Measurements from ENCODE around the gene EXPH5.

The EXPH5 gene

GRCh38 chr11:108568195-108568858, 25.2 kb downstream of the EXPH5 start:
- Histone ChIP-seq H3K27me3 (ENCODE audit: control insufficient read depth in 2 of 2, insufficient read depth in 2 of 2, low read length in 2 of 2) (no peaks in the 10 kb centered on the region), H3K4me1 (ENCODE audit: control insufficient read depth in 2 of 2, insufficient read depth in 2 of 2, low read length in 2 of 2) (peaks cover 3 to 21% of the 10 kb centered on the region in 2 donors), H3K27ac (ENCODE audit: low read depth in 2 of 2, low read length in 2 of 2) (no peak overlapping the region), H3K9me3 (ENCODE audit: control insufficient read depth in 2 of 2, low read length in 2 of 2) (no peaks in the 10 kb centered on the region), H3K9ac (ENCODE audit: low read depth in 1 of 2, low read length in 2 of 2) (no peak overlapping the region), H3K36me3 (ENCODE audit: control insufficient read depth in 2 of 2, insufficient read depth in 2 of 2, low read length in 2 of 2) (peaks cover 0 to 2% of the 10 kb centered on the region in 2 donors), H3K4me3 (ENCODE audit: low read length in 2 of 2) (no peak overlapping the region)

GRCh38 chr11:108565653-108566052, 27.9 kb downstream of the EXPH5 start:
- Histone ChIP-seq H3K4me3 (ENCODE audit: low read length in 2 of 2) (no peak overlapping the region), H3K36me3 (ENCODE audit: control insufficient read depth in 2 of 2, insufficient read depth in 2 of 2, low read length in 2 of 2) (peaks cover 0 to 2% of the 10 kb centered on the region in 2 donors), H3K27me3 (ENCODE audit: control insufficient read depth in 2 of 2, insufficient read depth in 2 of 2, low read length in 2 of 2) (no peaks in the 10 kb centered on the region), H3K9me3 (ENCODE audit: control insufficient read depth in 2 of 2, low read length in 2 of 2) (no peaks in the 10 kb centered on the region), H3K4me1 (ENCODE audit: control insufficient read depth in 2 of 2, insufficient read depth in 2 of 2, low read length in 2 of 2) (peaks cover 3 to 9% of the 10 kb centered on the region in 2 donors), H3K9ac (ENCODE audit: low read depth in 1 of 2, low read length in 2 of 2) (no peak overlapping the region), H3K27ac (ENCODE audit: low read depth in 2 of 2, low read length in 2 of 2) (no peak overlapping the region)

GRCh38 chr11:108562746-108563581, 30.6 kb downstream of the EXPH5 start:
- no peaks in the 10 kb centered on the region for H3K27me3 ChIP-seq (ENCODE audit: control insufficient read depth in 2 of 2, insufficient read depth in 2 of 2, low read length in 2 of 2)
- no peak overlapping the region for H3K27ac ChIP-seq (ENCODE audit: low read depth in 2 of 2, low read length in 2 of 2)
- H3K4me3 ChIP-seq (ENCODE audit: low read length in 2 of 2) = no peak overlapping the region
- no peak overlapping the region for H3K9ac ChIP-seq (ENCODE audit: low read depth in 1 of 2, low read length in 2 of 2)
- peaks cover 0 to 2% of the 10 kb centered on the region in 2 donors for H3K36me3 ChIP-seq (ENCODE audit: control insufficient read depth in 2 of 2, insufficient read depth in 2 of 2, low read length in 2 of 2)
- H3K9me3 ChIP-seq (ENCODE audit: control insufficient read depth in 2 of 2, low read length in 2 of 2) = no peaks in the 10 kb centered on the region
- H3K4me1 ChIP-seq (ENCODE audit: control insufficient read depth in 2 of 2, insufficient read depth in 2 of 2, low read length in 2 of 2) = no peaks in the 10 kb centered on the region

- H3K27me3 ChIP-seq (ENCODE audit: control insufficient read depth in 2 of 2, insufficient read depth in 2 of 2, low read length in 2 of 2) = no peaks in the 10 kb centered on the region
- H3K9ac ChIP-seq (ENCODE audit: low read depth in 1 of 2, low read length in 2 of 2) = no peak overlapping the region
- H3K4me3 ChIP-seq (ENCODE audit: low read length in 2 of 2) = no peak overlapping the region
- H3K4me1 ChIP-seq (ENCODE audit: control insufficient read depth in 2 of 2, insufficient read depth in 2 of 2, low read length in 2 of 2) = no peaks in the 10 kb centered on the region
- H3K27ac ChIP-seq (ENCODE audit: low read depth in 2 of 2, low read length in 2 of 2) = no peak overlapping the region
- no peaks in the 10 kb centered on the region for H3K36me3 ChIP-seq (ENCODE audit: control insufficient read depth in 2 of 2, insufficient read depth in 2 of 2, low read length in 2 of 2)
- H3K9me3 ChIP-seq (ENCODE audit: control insufficient read depth in 2 of 2, low read length in 2 of 2) = no peaks in the 10 kb centered on the region
Measured at GRCh38 chr11:108561535-108561991, 32.0 kb downstream of the EXPH5 start.

- Histone ChIP-seq H3K4me1 (ENCODE audit: control insufficient read depth in 2 of 2, insufficient read depth in 2 of 2, low read length in 2 of 2) (no peaks in the 10 kb centered on the region), H3K4me3 (ENCODE audit: low read length in 2 of 2) (no peak overlapping the region), H3K27me3 (ENCODE audit: control insufficient read depth in 2 of 2, insufficient read depth in 2 of 2, low read length in 2 of 2) (no peaks in the 10 kb centered on the region), H3K9ac (ENCODE audit: low read depth in 1 of 2, low read length in 2 of 2) (no peak overlapping the region), H3K27ac (ENCODE audit: low read depth in 2 of 2, low read length in 2 of 2) (no peak overlapping the region), H3K36me3 (ENCODE audit: control insufficient read depth in 2 of 2, insufficient read depth in 2 of 2, low read length in 2 of 2) (no peaks in the 10 kb centered on the region), H3K9me3 (ENCODE audit: control insufficient read depth in 2 of 2, low read length in 2 of 2) (no peaks in the 10 kb centered on the region)
Measured at GRCh38 chr11:108559904-108560303, 33.7 kb downstream of the EXPH5 start.

GRCh38 chr11:108559340-108559739, 34.2 kb downstream of the EXPH5 start:
- H3K4me1 ChIP-seq (ENCODE audit: control insufficient read depth in 2 of 2, insufficient read depth in 2 of 2, low read length in 2 of 2) = no peaks in the 10 kb centered on the region
- H3K27ac ChIP-seq (ENCODE audit: low read depth in 2 of 2, low read length in 2 of 2) = no peak overlapping the region
- no peak overlapping the region for H3K4me3 ChIP-seq (ENCODE audit: low read length in 2 of 2)
- no peaks in the 10 kb centered on the region for H3K27me3 ChIP-seq (ENCODE audit: control insufficient read depth in 2 of 2, insufficient read depth in 2 of 2, low read length in 2 of 2)
- no peak overlapping the region for H3K9ac ChIP-seq (ENCODE audit: low read depth in 1 of 2, low read length in 2 of 2)
- H3K36me3 ChIP-seq (ENCODE audit: control insufficient read depth in 2 of 2, insufficient read depth in 2 of 2, low read length in 2 of 2) = no peaks in the 10 kb centered on the region
- H3K9me3 ChIP-seq (ENCODE audit: control insufficient read depth in 2 of 2, low read length in 2 of 2) = no peaks in the 10 kb centered on the region

GRCh38 chr11:108558222-108558621, 35.3 kb downstream of the EXPH5 start:
- Histone ChIP-seq H3K4me1 (ENCODE audit: control insufficient read depth in 2 of 2, insufficient read depth in 2 of 2, low read length in 2 of 2) (no peaks in the 10 kb centered on the region), H3K9ac (ENCODE audit: low read depth in 1 of 2, low read length in 2 of 2) (no peak overlapping the region), H3K36me3 (ENCODE audit: control insufficient read depth in 2 of 2, insufficient read depth in 2 of 2, low read length in 2 of 2) (no peaks in the 10 kb centered on the region), H3K27me3 (ENCODE audit: control insufficient read depth in 2 of 2, insufficient read depth in 2 of 2, low read length in 2 of 2) (no peaks in the 10 kb centered on the region), H3K9me3 (ENCODE audit: control insufficient read depth in 2 of 2, low read length in 2 of 2) (no peaks in the 10 kb centered on the region), H3K4me3 (ENCODE audit: low read length in 2 of 2) (no peak overlapping the region), H3K27ac (ENCODE audit: low read depth in 2 of 2, low read length in 2 of 2) (no peak overlapping the region)

GRCh38 chr11:108556019-108556418, 37.5 kb downstream of the EXPH5 start:
- no peaks in the 10 kb centered on the region for H3K27me3 ChIP-seq (ENCODE audit: control insufficient read depth in 2 of 2, insufficient read depth in 2 of 2, low read length in 2 of 2)
- H3K9ac ChIP-seq (ENCODE audit: low read depth in 1 of 2, low read length in 2 of 2) = no peak overlapping the region
- no peak overlapping the region for H3K4me3 ChIP-seq (ENCODE audit: low read length in 2 of 2)
- no peak overlapping the region for H3K27ac ChIP-seq (ENCODE audit: low read depth in 2 of 2, low read length in 2 of 2)
- no peaks in the 10 kb centered on the region for H3K9me3 ChIP-seq (ENCODE audit: control insufficient read depth in 2 of 2, low read length in 2 of 2)
- no peaks in the 10 kb centered on the region for H3K36me3 ChIP-seq (ENCODE audit: control insufficient read depth in 2 of 2, insufficient read depth in 2 of 2, low read length in 2 of 2)
- H3K4me1 ChIP-seq (ENCODE audit: control insufficient read depth in 2 of 2, insufficient read depth in 2 of 2, low read length in 2 of 2) = peaks cover 0 to 11% of the 10 kb centered on the region in 2 donors

- Histone ChIP-seq H3K27ac (ENCODE audit: low read depth in 2 of 2, low read length in 2 of 2) (peak overlapping the region; percentile 26 to 43), H3K9ac (ENCODE audit: low read depth in 1 of 2, low read length in 2 of 2) (no peak overlapping the region), H3K36me3 (ENCODE audit: control insufficient read depth in 2 of 2, insufficient read depth in 2 of 2, low read length in 2 of 2) (no peaks in the 10 kb centered on the region), H3K4me1 (ENCODE audit: control insufficient read depth in 2 of 2, insufficient read depth in 2 of 2, low read length in 2 of 2) (peaks cover 0 to 11% of the 10 kb centered on the region in 2 donors), H3K9me3 (ENCODE audit: control insufficient read depth in 2 of 2, low read length in 2 of 2) (no peaks in the 10 kb centered on the region), H3K4me3 (ENCODE audit: low read length in 2 of 2) (no peak overlapping the region), H3K27me3 (ENCODE audit: control insufficient read depth in 2 of 2, insufficient read depth in 2 of 2, low read length in 2 of 2) (no peaks in the 10 kb centered on the region)
Measured at GRCh38 chr11:108551651-108552462, 41.7 kb downstream of the EXPH5 start.

All from mucosa of rectum (tissue), 2 donors.